Stomach (tissue), 4 donors: ENCODE results near the gene RPSA.

Experiments
- CTCF ChIP-seq, 7 experiments: fragments of 450-650 bp in 4 of 7; fragments of 200-600 bp in 3 of 7; sonication (generic) in 3 of 7; IDR thresholded peaks; one replicate each; pipeline ENCODE4 v1.5.1; 2016 to 2019; ENCODE audit warnings: antibody characterized with exemption in 7 of 7, control low read depth in 2 of 7, mild to moderate bottlenecking in 1 of 7
- POLR2A ChIP-seq, 4 donors: fragments of 450-650 bp; IDR thresholded peaks; one replicate each; pipeline ENCODE4 v1.6.1; 2016; ENCODE audit warnings: antibody characterized with exemption in 4 of 4, control low read depth in 2 of 4, mild to moderate bottlenecking in 1 of 4, moderate library complexity in 1 of 4
- POLR2AphosphoS5 ChIP-seq, 3 donors: sonication (generic); formaldehyde crosslinking; IDR thresholded peaks; one replicate each; pipeline ENCODE4 v1.6.1; 2016; ENCODE audit warnings: antibody characterized with exemption in 3 of 3

GRCh38 chr3:39378088-39378487 is 28.4 kb upstream of the RPSA start:
- TF ChIP-seq CTCF (IDR thresholded peaks at IDR 0.05) (peak in 5 of 7 experiments; percentile 39 to 66 (median 54)), POLR2A (IDR thresholded peaks at IDR 0.05) (no peak), POLR2AphosphoS5 (IDR thresholded peaks at IDR 0.05) (peak in 1 of 3 donors; percentile 16)
